ENCODE results near the gene LRRC26. TPM values are rescaled to one million over a fixed set of nuclear protein-coding genes. Genes with fewer than 3 reads are reported as not detected.

Gene LRRC26
- total and polyA plus RNA-seq, 2 donors (not counting 3 experiments of a cell fraction or from before 2014, with no cell fraction given), result 0.08 TPM; not detected in 1

- no peaks in the 10 kb centered on the region for H3K36me3 ChIP-seq (ENCODE audit: control insufficient read depth in 2 of 2, extremely low read depth in 1 of 2, insufficient read depth in 2 of 2, low read length in 2 of 2)
- H3K4me1 ChIP-seq (ENCODE audit: control insufficient read depth, extremely low read depth, insufficient read depth, low read length), result no peaks in the 10 kb centered on the region
- no TSS peak for BruUV-seq (replicated peaks)
- H3K79me2 ChIP-seq (ENCODE audit: control insufficient read depth, insufficient read depth, low read length), result no peaks in the 10 kb centered on the region
- no peak overlapping the region for H3K4me3 ChIP-seq (replicated peaks in 1 of 3; ENCODE audit: insufficient read depth in 1 of 3, low read depth in 1 of 3, low read length in 3 of 3)
- no peak overlapping the region for H2AFZ ChIP-seq (ENCODE audit: low read depth, low read length)
- dilution Hi-C loops (cut with MboI; ENCODE audit: extremely low pct_ligation_motif_present, low sequenced_read_pairs), result no loop called here
- H3K4me2 ChIP-seq (ENCODE audit: insufficient read depth, low read length), result no peak overlapping the region
- H3K27me3 ChIP-seq (ENCODE audit: control insufficient read depth in 2 of 2, insufficient read depth in 2 of 2, low read length in 2 of 2), result peaks cover 0 to 3% of the 10 kb centered on the region in 2 experiments
- ChIA-PET POLR2A (no interaction called here), CTCF (no interaction called here)
- no peaks in the 10 kb centered on the region for H4K20me1 ChIP-seq (replicated peaks; ENCODE audit: control insufficient read depth, extremely low read depth, insufficient read depth, low read length)
- FAIRE-seq, result no peak
- intact Hi-C loops (cut with micrococcal nuclease), result no loop called here
- H3K9ac ChIP-seq (replicated peaks; ENCODE audit: extremely low read depth, insufficient read depth, low read length), result no peak overlapping the region
- H3K27ac ChIP-seq (ENCODE audit: insufficient read depth, low read depth, low read length), result no peak overlapping the region
- no peak for DNase-seq (ENCODE audit: low read depth, low spot score)
- TF ChIP-seq MYC (IDR thresholded peaks at IDR 0.05; ENCODE audit: low read depth, low read length) (no peak), CTCF (IDR thresholded peaks at IDR 0.05; ENCODE audit: extremely low read depth in 1 of 2, insufficient read depth in 1 of 2, low read depth in 1 of 2, low read length in 2 of 2) (no peak), FOS (IDR thresholded peaks at IDR 0.05; ENCODE audit: borderline replicate concordance, insufficient read depth, low read length) (no peak), MAX (IDR thresholded peaks at IDR 0.05; ENCODE audit: insufficient read depth, insufficient read length) (no peak), GATA2 (IDR thresholded peaks at IDR 0.05; ENCODE audit: insufficient read depth, insufficient read length, low read depth, low read length) (no peak), JUN (IDR thresholded peaks at IDR 0.05; ENCODE audit: borderline replicate concordance, insufficient read depth, insufficient read length, low read depth) (no peak), EZH2 (IDR thresholded peaks at IDR 0.05; ENCODE audit: borderline replicate concordance, low read depth, low read length, severe bottlenecking) (no peak)
- H3K9me3 ChIP-seq (replicated peaks; ENCODE audit: control insufficient read depth, insufficient read depth, low read length), result no peaks in the 10 kb centered on the region
- H3K9me1 ChIP-seq (replicated peaks; ENCODE audit: control insufficient read depth, extremely low read depth, insufficient read depth, low read length), result no peaks in the 10 kb centered on the region
Measured at GRCh38 chr9:137152844-137153405, 16.9 kb downstream of the LRRC26 start.

All from endothelial cell of umbilical vein (primary cell).